Measurements from ENCODE around the gene PDK2.
"Not testable (repeated sequence)": the region's sequence is repeated elsewhere in the genome, so short reads cannot be mapped to it uniquely, and the experiment has no call there.

Gene PDK2

DNA sequence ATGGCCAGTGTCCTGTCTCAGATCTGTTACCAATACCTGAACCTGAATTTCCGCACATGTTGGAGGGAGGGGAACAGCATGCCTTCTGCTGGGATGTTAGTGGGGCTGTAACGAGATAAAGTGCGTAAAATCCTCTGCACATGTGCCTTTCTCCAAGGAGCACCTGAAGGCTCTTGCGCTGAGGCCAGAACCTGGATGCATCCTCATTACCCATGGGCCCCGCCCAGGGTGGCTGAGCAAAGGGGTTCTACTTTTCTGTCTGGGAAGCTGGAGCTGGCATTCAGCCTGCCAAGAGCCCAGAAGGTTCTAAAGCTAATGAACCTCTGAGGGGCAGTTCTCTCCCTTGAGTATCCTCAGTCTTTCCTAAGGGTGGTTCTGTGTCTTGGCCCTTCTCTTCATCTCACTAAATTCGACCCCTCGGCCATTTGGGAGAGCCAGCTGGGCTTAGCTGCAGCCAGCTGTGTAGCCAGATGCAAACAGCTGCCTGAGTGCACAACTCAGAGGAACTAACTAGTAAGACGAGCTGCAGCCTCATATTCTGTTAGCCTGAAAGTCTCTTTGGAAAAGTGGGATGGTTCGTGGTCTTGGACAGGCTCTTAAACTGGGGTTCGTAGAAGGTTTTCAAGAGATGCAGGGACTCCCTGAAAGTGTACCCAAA is 36.7 kb upstream of the PDK2 start:
- no peak for DNase-seq (ENCODE audit: low read depth, low spot score)

DNA sequence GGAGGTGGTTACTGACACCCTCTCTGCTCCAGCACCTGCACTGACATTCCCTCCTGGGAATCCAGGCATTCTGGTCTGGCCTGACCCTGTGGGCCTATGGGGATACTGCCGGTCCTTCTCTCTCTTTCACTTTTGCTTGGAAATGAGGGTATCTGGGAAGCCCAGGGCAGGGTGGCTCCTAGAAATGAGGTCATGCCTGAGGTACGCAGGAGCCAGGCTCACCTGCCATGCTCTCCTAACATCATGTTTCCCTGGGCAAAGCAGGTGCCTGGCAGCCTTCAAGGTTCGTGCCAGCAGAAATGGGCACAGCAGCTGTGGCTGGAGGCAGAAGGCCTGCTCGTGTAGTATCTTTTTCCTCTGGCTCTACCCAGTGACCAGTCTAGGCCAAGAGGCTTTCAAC is 35.9 kb upstream of the PDK2 start:
- DNase-seq (ENCODE audit: low read depth, low spot score), result no peak

DNA sequence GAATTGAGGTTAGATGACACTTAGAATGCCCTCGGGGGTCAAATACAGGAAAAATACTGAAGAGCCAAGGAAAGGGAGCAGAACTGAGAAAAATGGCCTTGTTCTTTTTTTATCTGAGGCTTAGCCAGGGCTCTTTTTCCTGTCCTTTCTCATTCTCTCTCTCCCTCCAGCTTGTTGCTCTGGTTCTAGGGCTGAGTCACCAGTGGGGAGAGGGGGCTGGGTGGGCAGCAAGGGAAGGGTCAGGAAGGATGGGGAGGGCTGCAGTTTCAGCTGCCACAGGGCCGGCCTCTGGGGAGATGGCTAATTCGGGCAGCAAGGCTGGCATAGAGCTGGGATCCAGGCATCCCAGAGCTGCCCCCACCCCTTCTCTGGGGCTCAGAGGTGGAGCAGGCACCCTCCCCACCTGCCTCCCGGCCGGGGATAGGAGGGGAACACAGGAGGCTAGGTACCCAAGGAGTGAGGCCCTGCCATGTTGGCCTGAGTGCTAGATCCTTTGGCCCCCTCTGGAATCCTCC is 35.3 kb upstream of the PDK2 start:
- no peak for DNase-seq (ENCODE audit: low read depth, low spot score)

DNA sequence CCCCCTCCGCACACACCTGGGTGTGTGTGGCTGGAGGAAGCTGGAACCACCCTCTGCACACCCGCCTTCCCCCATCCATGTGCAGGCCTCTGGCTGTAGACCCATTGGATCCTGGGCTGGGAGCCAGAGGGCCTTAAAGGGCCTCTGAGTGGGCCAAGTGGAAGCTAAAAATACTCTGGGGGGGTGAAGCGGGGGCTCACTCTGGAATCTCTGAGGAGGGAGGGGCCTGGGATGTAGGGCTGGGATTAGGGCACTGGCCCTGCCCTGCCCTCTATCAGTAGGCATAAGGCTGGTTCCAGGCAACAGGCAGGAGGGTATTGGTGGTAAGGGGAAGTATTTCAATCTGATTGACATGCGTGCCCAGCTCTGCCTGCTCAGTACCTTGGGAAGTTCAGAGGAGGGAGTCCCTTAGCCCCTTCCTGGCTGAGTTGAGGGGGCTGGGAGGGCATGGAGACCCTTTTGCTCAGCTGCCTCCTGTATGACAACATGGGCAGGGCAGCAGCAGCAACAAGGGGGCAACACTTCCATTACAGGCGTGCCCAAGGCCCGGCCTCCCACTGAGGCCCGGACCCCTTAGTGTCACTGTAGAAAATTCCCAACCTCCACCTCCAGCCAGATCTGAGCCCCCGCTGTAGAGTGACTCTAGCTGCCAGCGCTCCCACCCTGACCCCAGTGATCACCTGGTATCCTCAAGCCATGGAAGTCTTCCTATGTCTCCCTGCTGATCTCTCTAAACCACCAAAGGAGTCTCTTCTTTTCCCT is 34.0 kb upstream of the PDK2 start:
- no peak for DNase-seq (ENCODE audit: low read depth, low spot score)

DNA sequence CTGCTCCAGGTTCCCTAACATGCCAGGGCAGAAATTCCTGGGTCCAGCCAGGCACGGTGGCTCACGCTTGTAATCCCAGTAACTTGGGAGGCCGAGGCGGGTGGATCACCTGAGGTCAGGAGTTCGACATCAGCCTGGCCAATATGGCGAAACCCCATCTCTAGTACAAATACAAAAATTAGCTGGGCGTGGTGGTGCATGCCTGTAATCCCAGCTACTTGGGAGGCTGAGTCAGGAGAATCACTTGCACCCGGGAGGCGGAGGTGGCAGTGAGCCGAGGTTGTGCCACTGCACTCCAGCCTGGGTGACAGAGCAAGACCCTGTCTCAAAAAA is 33.5 kb upstream of the PDK2 start:
- not testable (repeated sequence) for DNase-seq (ENCODE audit: low read depth, low spot score)

DNA sequence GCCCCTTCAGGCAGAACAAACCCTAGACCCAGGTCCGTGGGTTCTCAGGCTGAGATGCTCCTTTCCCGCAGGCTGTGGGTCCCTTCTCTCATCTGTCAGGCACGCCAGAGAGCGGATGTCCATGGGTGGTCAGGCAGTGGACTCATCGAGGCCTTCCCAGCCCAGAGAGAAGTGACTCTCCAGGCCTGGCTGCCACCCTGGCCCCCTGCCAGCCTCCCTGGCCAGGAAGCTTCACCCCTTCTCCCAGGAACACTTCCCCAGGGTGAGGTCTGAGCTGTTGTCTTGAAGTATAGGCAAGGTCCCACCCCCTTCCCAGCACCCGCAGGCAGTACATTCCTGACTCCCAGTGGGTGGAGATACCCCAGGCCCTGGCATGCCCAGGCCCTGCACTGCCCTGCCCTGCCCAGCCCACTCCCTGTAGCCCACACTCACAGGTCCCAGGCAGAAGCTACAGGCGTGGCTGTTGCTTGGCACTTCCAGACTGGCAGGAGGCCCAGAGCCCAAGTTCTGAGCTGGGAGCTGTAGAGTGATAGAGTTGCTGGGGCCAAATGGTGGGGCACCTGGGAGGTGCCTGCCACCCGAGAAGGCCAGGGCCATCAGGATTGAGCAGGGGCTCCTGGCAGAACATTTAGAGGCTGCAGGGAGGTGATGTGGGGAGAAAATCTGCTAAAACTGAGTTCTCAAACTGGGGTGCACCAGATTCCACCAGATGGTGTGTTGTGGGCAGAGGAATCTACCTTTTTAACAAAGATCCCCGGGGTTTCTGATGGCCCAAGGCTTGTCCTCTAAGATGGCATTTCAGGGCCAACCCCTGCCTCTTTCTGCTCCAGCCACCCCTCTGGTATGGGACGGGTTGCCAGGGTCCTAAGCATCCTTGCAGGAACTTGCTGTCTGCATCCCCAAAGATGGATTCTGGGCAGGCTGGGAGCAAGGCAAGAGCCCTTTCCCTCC is 32.6 kb upstream of the PDK2 start:
- DNase-seq (ENCODE audit: low read depth, low spot score), result no peak

DNA sequence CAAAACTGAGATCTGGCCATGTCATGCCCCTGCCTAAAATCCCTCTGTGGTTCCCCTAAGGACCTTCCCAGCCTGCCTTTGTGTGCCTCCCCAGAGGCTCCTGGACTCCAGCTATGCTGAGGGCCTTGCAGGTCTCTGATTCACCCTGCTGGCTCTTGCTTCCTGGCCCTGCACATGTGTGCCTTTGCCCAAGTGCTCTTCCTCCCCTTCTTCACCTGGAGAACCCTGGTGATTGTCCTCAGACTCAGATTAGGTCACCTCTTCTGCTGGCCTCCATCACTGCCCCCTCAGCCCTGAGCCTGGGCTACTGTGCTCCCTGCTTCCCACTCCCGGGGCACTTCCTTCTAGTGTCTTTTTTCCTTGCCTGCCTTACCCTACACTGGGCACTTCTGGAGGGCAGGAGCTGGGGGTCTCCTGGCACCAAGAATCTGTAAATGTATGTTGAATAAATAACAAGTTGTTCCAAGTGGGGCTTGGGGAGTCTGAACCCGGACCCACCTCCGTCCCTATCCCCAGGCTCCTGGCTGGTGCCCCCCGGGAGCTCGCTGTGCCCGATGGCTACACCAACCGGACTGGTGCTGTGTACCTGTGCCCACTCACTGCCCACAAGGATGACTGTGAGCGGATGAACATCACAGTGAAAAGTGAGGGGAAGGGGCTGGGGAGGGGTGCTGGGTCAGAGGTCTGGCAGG is 31.4 kb upstream of the PDK2 start:
- DNase-seq (ENCODE audit: low read depth, low spot score), result no peak

DNA sequence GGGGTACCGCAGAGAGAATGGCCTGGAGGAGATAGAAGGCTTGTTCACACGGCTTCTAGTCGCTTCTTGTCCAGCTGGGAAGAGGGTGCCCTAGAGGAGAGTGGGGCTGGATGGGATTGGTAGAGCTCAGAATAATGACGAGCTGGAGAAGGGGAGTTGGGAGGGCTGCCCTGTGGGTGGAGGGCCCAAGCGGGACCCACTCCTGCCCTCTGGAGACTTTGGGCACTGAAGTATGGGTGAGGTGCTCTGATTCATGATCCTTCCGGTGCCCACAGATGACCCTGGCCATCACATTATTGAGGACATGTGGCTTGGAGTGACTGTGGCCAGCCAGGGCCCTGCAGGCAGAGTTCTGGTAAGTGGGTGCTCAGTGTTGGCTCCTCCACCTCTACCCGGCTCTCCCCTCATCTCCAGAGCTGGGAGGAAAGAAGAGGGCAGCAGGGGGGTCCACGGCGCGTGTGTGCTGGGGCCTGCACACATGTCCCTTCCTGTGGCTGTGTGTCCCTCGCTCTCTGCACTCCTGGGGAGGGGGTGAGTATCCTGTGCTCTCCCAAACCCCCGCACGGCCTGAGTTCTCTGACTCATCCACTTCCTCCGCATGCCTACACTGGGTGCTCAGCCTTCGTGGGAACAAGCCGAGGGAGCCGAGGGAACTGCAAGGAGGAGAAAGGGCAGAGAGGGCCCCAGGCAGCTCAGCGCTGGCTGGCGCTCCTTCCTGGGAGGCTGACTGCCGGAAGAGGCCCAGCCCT is 30.7 kb upstream of the PDK2 start:
- peak; percentile 71 for DNase-seq (ENCODE audit: low read depth, low spot score)

DNA sequence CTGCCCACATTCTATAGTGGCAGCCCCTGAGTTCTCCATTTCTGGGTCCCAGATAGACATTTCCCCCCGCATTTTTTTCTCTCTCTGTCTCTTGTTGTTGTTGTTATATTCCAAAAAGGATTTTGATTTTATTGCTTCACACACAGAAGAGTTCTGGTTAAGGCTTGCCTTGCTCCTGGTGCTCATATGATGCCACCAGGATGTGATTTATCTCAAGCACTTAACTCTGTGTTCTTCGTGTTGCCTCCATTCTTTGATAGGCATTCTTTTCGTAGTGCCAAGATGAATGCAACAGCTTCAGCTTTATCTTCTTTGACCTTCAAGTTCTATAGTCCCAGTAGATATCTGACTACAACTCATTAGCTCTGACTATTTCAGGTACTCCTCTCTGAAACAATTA is 30.1 kb upstream of the PDK2 start:
- no peak for DNase-seq (ENCODE audit: low read depth, low spot score)

DNA sequence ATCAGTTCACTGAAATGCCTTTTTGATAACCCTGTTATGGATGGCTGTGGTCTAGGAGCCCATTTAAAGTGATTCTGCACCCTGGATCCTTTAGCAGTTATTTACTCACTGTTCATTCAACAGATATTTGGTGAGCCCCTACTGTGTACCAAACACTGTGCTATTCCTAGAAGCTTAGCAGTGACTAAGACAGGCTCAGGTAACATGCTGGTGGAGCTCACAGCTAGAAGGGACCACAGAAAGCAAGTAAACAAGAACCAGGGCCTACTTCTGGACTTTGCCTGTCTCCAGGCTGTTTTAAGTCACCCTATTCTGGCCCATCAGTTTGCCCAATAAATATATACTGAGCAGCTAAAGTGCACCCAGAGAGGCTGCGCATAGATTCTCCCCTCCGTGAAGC is 28.2 kb upstream of the PDK2 start:
- no peak for DNase-seq (ENCODE audit: low read depth, low spot score)

DNA sequence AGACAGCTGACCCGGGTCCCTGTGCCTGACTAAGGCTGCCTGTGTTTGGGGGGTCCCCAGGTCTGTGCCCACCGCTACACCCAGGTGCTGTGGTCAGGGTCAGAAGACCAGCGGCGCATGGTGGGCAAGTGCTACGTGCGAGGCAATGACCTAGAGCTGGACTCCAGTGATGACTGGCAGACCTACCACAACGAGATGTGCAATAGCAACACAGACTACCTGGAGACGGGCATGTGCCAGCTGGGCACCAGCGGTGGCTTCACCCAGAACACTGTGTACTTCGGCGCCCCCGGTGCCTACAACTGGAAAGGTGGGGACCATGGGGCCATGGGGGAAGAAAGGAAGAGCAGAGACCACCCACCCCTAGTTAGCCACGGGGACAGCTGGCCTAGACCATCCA is 27.2 kb upstream of the PDK2 start:
- no peak for DNase-seq (ENCODE audit: low read depth, low spot score)

DNA sequence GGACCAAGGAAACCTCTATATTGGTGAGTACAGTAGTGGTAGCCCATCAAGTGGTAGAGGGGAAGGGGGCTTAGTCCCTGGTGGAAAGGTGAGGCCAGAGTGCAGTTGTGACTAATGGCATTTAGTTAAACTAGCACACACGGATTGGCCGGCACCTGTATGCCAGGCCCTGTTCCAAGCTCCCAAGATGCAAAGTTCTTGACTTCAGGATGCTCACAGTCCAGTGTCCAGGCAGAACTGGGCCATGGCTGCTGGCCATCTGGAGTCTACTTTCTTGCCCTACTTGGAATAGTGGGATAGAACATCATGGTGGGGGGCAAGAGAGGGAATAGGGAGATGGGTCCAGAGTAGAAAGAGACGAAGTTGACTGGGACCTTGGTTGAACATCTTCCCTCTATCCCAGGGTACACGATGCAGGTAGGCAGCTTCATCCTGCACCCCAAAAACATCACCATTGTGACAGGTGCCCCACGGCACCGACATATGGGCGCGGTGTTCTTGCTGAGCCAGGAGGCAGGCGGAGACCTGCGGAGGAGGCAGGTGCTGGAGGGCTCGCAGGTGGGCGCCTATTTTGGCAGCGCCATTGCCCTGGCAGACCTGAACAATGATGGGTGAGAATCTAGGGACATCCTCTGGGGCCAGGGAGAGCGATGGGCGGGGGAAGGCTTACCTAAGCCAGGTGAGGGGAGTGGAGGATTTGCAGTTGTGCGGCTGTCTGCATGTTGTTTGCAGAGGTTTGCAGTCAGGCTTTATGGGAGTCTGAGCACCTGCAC is 24.1 kb upstream of the PDK2 start:
- no peak for DNase-seq (ENCODE audit: low read depth, low spot score)

DNA sequence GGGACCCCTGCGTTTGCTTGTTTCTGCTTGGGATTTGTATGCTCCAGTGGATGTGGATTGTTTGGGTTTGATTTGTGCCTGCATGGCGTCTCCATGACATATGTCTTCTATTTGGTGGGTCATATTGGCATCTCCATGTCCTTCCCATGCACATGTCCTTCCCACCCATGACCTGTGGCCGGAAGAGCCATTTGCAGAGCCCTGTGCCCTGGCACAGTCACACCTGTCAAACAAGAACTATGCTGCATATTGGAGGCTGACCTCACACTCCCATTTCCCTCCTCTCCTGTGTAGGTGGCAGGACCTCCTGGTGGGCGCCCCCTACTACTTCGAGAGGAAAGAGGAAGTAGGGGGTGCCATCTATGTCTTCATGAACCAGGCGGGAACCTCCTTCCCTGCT is 23.5 kb upstream of the PDK2 start:
- no peak for DNase-seq (ENCODE audit: low read depth, low spot score)

DNA sequence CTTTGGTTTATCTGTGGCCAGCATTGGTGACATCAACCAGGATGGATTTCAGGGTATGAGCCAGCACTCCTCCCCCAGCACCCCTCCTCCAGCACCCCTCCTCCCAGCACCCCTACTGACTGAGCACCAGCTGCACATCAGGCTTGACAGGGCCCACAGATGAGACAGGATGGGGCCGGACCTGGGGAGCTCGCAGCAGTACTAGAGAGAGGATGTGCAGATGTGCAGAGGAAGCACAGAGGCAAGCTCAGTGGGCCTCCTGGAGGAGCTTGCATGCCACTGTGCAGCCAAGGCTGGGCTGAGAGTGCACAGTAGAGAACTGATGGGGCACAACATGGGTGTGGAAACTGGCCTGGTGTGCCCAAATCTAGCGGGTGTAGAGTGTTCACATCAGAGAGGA is 23.0 kb upstream of the PDK2 start:
- no peak for DNase-seq (ENCODE audit: low read depth, low spot score)

DNA sequence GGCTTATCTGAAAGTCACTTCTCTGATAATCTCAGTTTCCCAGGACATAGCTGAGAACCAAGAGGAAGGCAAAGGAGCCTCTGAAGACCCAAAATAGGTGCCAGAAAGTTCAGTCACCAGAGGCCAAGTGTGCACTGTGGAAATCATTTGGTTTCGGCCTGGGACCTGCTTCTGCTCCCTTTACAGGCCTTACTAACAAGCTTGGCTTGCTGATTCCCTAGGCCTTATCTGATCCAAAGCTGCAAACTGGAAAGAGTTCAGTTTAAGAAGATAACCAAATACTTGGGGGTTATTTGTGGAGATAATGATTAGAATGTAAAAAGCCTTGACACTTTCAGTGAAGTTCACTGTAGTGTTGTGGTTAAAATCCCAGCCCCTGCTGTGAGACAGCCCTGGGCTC is 22.2 kb upstream of the PDK2 start:
- no peak for DNase-seq (ENCODE audit: low read depth, low spot score)

DNA sequence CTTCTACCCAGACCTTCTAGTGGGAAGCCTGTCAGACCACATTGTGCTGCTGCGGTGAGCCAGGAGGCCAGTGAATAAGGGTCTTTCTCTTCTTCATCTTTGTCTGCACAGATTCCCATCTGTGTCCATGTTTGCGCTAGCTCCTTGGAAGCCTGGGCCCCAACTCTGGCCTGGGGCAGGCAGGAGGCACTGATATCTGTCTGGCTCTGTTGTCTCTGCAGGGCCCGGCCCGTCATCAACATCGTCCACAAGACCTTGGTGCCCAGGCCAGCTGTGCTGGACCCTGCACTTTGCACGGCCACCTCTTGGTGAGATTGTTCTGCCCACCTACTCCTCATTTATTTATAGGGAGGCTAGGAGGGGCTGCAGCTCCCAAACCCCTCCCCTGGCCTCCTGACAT is 20.9 kb upstream of the PDK2 start:
- no peak for DNase-seq (ENCODE audit: low read depth, low spot score)

DNA sequence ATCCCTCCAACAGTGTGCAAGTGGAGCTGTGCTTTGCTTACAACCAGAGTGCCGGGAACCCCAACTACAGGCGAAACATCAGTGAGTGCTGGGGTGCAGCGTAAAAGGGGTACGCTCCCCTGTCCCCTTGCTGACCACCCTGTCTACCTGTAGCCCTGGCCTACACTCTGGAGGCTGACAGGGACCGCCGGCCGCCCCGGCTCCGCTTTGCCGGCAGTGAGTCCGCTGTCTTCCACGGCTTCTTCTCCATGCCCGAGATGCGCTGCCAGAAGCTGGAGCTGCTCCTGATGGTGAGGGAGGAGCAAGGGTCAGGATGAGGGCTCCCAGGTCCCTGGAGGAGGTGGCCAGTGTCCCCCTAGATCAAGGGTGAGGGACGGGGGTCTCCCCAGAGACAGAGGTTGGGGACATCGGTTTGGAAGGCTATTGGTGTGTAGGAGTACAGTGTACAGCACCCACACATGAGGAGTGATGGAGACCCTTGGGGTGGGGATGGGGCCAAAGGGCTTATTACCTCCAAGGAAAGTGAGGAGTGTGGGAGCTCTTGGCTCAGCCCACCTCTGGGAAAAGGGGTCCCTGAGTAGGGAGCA is 19.6 kb upstream of the PDK2 start:
- DNase-seq (ENCODE audit: low read depth, low spot score), result no peak

DNA sequence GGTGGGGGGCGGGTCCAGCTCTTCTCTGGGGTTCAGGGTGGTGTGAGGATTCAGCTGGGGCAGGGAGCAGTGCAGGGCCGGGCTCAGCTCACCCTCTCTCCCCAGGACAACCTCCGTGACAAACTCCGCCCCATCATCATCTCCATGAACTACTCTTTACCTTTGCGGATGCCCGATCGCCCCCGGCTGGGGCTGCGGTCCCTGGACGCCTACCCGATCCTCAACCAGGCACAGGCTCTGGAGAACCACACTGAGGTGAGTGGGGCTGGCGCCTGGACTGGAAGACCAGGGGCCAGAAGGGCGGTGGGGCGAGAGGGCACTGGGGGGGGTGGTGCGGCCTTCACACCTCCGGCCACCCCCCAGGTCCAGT is 18.9 kb upstream of the PDK2 start:
- no peak for DNase-seq (ENCODE audit: low read depth, low spot score)

DNA sequence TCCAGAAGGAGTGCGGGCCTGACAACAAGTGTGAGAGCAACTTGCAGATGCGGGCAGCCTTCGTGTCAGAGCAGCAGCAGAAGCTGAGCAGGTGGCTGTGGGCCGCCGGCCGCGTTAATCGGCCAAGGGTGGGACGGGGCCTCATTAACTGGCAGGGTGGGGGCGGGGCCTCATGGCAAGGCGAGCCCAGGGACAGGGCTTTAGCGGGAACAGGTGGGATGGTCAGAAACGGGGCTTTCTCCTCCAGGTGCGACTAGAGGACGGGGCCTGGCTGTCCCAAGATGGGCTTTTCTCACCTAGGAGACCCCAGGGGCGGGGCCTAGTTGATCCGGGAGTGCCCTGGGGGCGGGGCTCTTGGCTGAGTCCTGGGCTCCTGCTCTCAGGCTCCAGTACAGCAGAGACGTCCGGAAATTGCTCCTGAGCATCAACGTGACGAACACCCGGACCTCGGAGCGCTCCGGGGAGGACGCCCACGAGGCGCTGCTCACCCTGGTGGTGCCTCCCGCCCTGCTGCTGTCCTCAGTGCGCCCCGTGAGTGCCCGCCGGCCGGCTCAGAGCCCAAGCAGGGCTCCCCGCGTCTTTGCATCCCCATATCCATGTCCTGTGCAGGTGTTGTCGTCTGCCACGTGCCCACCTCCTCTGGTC is 18.4 kb upstream of the PDK2 start:
- DNase-seq (ENCODE audit: low read depth, low spot score), result no peak

Measured in brain pericyte (primary cell).